HG03520 (cell line): ENCODE results near the gene HEBP1.
"Not testable (repeated sequence)": the region's sequence is repeated elsewhere in the genome, so short reads cannot be mapped to it uniquely, and the experiment has no call there.

ENCODE experiments used
- ATAC-seq: cut with Tn5 transposase; IDR thresholded peaks from one replicate; pipeline ENCODE4 v1.9.1; 2021; ENCODE audit warnings: mild to moderate bottlenecking, moderate library complexity; ENCODE audit not compliant: unreplicated experiment

The HEBP1 gene, protein sequence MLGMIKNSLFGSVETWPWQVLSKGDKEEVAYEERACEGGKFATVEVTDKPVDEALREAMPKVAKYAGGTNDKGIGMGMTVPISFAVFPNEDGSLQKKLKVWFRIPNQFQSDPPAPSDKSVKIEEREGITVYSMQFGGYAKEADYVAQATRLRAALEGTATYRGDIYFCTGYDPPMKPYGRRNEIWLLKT

GRCh38 chr12:12999959-13000615 lies at the start of gene HEBP1:
Gene HEBP1, minus strand, starts transcription at chr12:13000265. Its CDS starts 151 bp downstream, at chr12:13000114.
- ATAC-seq: peak; percentile 85

DNA sequence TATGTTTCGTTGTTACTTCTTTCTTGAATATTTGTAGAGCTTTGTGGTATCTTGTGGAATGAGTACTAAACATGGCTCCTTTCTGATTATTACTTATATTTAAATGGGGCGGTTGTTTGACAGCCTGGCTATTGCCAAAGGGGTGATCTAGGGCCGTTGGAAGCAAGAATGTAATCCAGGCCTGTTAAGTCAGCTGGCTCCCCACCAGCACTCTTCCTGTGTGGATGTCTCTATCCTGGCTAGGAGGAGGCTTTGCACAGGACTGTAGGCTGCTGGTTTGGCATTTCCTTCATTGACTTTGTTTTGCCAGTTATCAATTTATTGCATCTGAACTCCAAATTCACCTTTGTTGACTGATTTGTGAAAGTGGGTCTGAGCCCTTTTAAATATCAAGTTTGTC lies 49.8 kb upstream of the HEBP1 start:
- no peak for ATAC-seq

DNA sequence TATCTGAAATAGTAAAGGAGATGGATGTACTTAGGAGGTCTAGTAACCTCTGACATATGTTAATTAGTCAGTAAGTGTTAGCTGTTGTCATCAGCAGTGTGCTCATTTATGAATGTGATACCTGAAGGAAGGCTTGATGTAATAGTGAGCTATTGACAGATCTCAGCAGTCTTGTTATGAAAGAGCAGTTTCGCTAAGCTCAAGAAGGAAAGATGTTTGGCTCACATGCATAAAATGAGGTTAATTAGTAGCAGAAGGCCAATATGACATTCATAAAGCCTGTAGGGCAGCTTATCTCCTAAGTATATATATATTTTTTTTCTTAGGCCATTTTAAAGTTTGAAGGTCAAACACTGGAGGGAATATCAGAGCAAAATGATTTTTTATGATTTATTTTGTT lies 46.9 kb upstream of the HEBP1 start:
- ATAC-seq: peak; percentile 50

- ATAC-seq: no peak
Observed at GRCh38 chr12:13045816-13046215, 45.8 kb upstream of the HEBP1 start.

DNA sequence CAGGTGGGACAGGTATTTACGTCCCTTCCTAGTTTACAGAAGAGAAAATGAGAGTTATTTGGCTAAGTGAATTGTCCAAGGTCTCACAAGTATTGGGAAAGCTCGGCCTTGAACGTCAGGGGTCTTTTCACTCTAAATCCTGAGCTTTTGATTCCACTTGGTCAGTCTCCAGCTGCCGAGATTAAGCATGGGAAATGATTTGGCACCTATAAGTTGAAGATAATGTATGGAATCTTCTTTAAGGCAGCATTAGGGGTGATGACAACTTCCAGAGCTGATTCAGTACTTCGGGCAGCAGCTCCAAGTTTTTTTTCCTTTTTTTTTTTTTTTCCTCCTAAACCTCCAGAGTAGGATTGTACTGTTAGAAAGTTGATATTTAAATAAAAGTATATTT lies 44.8 kb upstream of the HEBP1 start:
- ATAC-seq: no peak

GRCh38 chr12:13044002-13044905 lies 44.2 kb upstream of the HEBP1 start, which contains the start of gene FAM234B:
Gene FAM234B, plus strand, starts transcription at chr12:13044381. Its CDS starts 23 bp downstream, at chr12:13044404.
- ATAC-seq: peak; percentile 84

GRCh38 chr12:13042666-13043230 lies 42.7 kb upstream of the HEBP1 start:
- no peak for ATAC-seq

GRCh38 chr12:13041224-13041623 lies 41.2 kb upstream of the HEBP1 start:
- no peak for ATAC-seq

GRCh38 chr12:13039328-13039956 lies 39.4 kb upstream of the HEBP1 start:
- no peak for ATAC-seq

DNA sequence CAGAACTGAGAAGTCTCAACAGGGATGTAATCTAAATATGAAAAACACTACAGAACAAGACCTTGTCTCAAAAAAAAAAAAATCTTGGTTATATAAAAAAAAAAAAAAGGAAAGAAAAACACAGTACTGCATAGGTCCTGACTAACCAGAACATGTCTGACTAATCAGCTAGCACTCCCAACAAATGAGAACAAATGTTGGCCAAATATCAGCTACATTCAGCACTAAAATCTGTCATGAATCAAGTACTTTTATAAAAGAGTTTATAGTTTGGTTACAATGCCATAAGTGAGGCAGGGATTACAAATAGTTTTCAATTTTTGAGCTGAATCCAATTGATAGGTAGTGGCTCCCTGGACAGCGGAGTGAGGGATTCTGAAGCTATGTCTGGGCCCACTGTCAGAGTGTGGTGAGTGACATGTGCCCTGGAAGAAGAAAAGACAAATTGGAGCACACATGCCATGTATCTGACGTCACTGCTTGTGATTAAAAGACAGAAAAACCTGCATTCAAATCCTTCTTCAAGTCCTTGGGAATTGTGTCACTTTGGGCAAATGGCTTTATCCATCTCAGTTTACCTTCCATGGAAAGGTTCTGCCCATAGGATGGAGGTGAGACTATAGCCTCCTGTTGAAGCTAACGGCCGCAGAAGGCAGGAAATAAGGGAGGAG lies 38.6 kb upstream of the HEBP1 start:
- ATAC-seq: no peak

- ATAC-seq: no peak
Observed at GRCh38 chr12:13036881-13037280, 36.8 kb upstream of the HEBP1 start.

GRCh38 chr12:13035335-13035734 lies 35.3 kb upstream of the HEBP1 start:
- ATAC-seq: not testable (repeated sequence)

DNA sequence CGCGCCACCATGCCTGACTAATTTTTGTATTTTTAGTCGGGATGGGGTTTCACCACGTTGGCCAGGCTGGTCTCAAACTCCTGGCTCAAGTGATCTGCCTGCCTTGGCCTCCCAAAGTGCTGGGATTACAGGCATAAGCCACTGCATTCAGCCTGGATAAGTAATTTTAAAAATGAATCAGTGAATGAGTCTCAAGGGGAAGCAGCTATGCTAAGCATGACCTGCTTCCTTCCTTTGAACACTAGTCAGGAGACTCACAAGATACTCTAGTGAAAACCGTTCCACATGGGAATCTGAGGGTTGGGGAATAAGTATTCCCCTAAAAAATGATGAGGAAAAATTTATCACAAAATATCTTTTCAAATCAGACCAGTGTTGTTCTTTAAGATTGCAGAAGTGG lies 33.4 kb upstream of the HEBP1 start:
- ATAC-seq: no peak

DNA sequence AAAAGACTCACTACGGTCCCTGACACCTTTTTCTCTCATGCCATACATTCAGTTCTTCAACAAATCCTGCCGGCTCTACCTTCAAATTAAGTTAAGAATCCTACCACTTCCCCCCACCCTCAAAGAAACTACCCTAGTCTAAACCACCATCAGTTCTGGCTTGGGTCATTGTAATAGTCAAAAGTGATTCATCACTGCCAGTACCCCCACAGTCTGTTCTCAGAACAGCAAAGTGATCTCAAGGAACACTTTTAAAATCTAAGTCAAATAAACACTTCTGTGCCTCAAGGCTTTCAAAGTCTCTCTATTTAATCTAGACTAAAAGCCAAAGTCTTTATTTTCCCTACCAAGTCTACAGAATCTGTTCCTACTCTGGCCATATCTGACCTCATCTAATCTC lies 32.1 kb upstream of the HEBP1 start:
- no peak for ATAC-seq

- no peak for ATAC-seq
Observed at GRCh38 chr12:13030541-13031291, 30.7 kb upstream of the HEBP1 start.

DNA sequence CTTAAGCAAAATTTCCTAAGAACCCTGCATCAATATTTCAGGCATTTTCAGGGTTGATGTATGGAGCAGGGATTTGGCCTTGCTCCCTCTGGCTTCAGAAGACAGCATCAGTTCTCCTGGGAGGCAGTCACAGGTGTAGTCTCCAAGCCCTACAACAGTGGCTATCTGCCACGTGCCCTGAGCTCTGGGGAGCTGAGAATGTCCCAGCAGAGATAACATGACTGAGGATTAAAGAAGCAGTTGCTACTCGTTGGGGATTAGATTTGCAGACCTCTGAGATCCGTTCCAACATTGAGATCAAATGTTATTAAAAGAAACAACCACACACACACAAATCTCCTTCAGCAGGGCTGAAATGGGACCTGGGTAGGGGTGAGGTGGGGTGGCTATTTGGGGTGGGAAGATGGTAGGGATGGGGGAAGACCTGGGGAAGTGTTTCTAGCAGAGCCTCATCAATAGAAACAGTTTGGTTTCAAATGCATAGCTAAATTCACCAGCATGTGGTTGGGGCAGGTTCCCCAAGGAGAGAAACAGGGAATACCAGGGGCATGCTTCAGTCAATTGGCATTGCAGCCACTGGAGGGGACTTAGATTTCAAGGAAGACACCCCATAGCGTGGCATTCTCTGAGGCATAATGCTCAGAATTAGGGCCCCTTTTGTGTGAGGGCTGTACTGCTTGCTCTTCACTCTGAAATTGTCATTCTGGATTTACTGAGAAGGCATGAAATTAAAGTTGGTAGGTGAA lies 28.9 kb upstream of the HEBP1 start:
- no peak for ATAC-seq

DNA sequence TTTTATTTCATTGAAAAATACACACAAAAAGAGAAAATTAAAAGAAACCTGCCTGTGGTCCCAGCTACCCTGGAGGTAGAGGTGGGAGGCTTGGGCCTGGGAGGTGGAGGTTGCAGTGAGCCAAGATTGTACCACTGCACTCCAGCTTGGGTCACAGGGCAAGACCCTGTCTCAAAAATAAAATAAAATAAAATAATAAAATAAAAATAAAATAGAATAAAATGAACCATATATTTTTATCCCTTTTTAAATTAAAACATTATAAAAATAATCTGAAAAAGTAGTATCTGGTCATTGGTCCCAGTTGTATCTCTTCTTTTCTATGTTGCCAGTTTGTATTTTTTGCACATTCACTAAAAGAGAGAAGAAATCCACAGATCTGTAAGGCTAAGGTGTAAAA lies 27.4 kb upstream of the HEBP1 start:
- ATAC-seq: no peak

DNA sequence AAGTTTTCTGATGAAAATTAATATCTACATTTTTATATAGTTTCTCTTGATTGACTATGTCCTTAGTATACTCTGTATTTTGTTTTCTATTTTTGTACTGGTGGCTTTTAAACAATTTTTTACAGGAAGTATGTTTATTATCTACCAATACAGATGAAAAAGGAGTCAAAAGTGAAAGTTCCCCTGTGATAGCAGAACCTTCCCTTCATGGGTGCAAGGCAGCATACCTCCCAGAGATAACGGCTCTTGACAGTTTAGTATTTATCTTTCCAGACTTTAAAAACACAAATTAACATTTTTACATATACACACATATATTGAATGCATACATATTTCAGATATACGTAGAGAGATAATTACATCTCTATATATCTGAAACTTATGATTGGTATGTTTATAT lies 27.0 kb upstream of the HEBP1 start:
- ATAC-seq: no peak

DNA sequence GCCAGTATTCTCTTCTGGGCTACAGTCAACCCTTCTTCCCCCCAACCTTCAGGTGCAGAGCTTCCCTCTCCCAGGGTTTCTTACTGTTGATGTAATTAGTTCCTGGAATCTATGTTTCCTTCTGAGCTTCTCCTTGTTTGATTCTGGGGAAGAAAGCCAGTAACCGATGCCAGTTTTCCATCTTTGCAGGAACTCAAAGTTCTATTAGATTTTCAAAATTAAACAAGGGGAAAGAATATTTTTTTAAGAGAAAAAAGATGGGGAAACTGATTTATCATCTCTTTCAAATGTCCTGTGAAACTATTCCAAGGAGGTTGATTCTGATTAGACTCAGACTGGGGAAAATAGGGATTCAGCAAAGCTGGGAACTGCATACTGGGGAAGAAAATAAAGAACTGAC lies 26.2 kb upstream of the HEBP1 start:
- ATAC-seq: no peak
